Astrocyte (in vitro differentiated cells and primary cell): Measurements from ENCODE around the gene CCN5. TPM values are rescaled to one million over a fixed set of nuclear protein-coding genes. Genes with fewer than 3 reads are reported as not detected.

Experiments used
- DNase-seq: peaks from one replicate; pipeline ENCODE4 v3.0.0-alpha.2; 2010; ENCODE audit warnings: low read depth
- FAIRE-seq: peaks from 2 replicates; lab custom pipeline; 2011; peaks lifted over from hg19 to GRCh38; lab: Jason Lieb, UNC
- H2AFZ ChIP-seq: 2 replicates; pipeline ENCODE4 v1.6.0; 2012; ENCODE audit warnings: low read depth, low read length, inconsistent platforms
- H3K27ac ChIP-seq: 2 replicates; pipeline ENCODE4 v1.5.1; 2011; ENCODE audit warnings: low read depth, low read length, inconsistent platforms
- H3K27me3 ChIP-seq: 2 replicates; pipeline ENCODE4 v1.6.0; 2011; ENCODE audit warnings: low read length, inconsistent platforms; ENCODE audit not compliant: insufficient read depth
- H3K36me3 ChIP-seq: 2 replicates; pipeline ENCODE4 v1.5.1; 2011; ENCODE audit warnings: low read length, inconsistent platforms; ENCODE audit not compliant: insufficient read depth
- H3K4me1 ChIP-seq: 2 replicates; pipeline ENCODE4 v1.5.1; 2011; ENCODE audit warnings: low read length, inconsistent platforms; ENCODE audit not compliant: insufficient read depth
- H3K4me2 ChIP-seq: 2 replicates; pipeline ENCODE4 v1.6.0; 2012; ENCODE audit warnings: low read length, inconsistent platforms
- H3K4me3 ChIP-seq: 2 replicates; pipeline ENCODE4 v1.5.1; 2011; ENCODE audit warnings: low read depth, mild to moderate bottlenecking, low read length, inconsistent platforms; ENCODE audit not compliant: insufficient read depth
- H3K79me2 ChIP-seq: 2 replicates; pipeline ENCODE4 v1.6.0; 2012; ENCODE audit warnings: mild to moderate bottlenecking, low read length, inconsistent platforms; ENCODE audit not compliant: insufficient read depth
- H3K9ac ChIP-seq: 2 replicates; pipeline ENCODE4 v1.6.0; 2012; ENCODE audit warnings: mild to moderate bottlenecking, low read length, inconsistent platforms
- H3K9me3 ChIP-seq: 2 replicates; pipeline ENCODE4 v1.5.1; 2012; ENCODE audit warnings: low read depth, mild to moderate bottlenecking, low read length, inconsistent platforms; ENCODE audit not compliant: insufficient read depth
- H4K20me1 ChIP-seq: 2 replicates; pipeline ENCODE4 v1.6.0; 2012; ENCODE audit warnings: low read length, inconsistent platforms; ENCODE audit not compliant: insufficient read depth
- H3K27ac Mint-ChIP-seq: one replicate; pipeline ENCODE4 v1.8.0; 2021; ENCODE audit warnings: mild to moderate bottlenecking, mixed read lengths; ENCODE audit not compliant: unreplicated experiment
- H3K27me3 Mint-ChIP-seq: one replicate; pipeline ENCODE4 v1.8.0; 2021; ENCODE audit warnings: low read depth, mixed read lengths; ENCODE audit not compliant: unreplicated experiment
- H3K36me3 Mint-ChIP-seq: one replicate; pipeline ENCODE4 v1.8.0; 2021; ENCODE audit warnings: low read depth, mixed read lengths; ENCODE audit not compliant: unreplicated experiment
- H3K4me1 Mint-ChIP-seq: one replicate; pipeline ENCODE4 v1.8.0; 2021; ENCODE audit warnings: low read depth, mixed read lengths; ENCODE audit not compliant: unreplicated experiment
- H3K4me3 Mint-ChIP-seq: one replicate; pipeline ENCODE4 v1.8.0; 2021; ENCODE audit warnings: mild to moderate bottlenecking, moderate library complexity, mixed read lengths; ENCODE audit not compliant: unreplicated experiment
- H3K9me3 Mint-ChIP-seq: one replicate; pipeline ENCODE4 v1.8.0; 2021; ENCODE audit warnings: mild to moderate bottlenecking, mixed read lengths; ENCODE audit not compliant: unreplicated experiment
- EZH2 ChIP-seq: IDR thresholded peaks from 2 replicates; pipeline ENCODE4 v1.6.1; 2012; ENCODE audit warnings: mild to moderate bottlenecking, low read length, inconsistent platforms; ENCODE audit not compliant: insufficient read depth
- total RNA-seq: library from RNA; stranded (reverse); gene quantifications from 2 replicates; pipeline ENCODE4 v1.2.1, GENCODE V29; 2021
- TF ChIP-seq, protein P1 (sequence below): IDR thresholded peaks from 2 replicates; pipeline ENCODE4 v1.5.1; 2011; ENCODE audit warnings: low read depth, mild to moderate bottlenecking, inconsistent platforms, low read length, moderate library complexity; ENCODE audit not compliant: insufficient read depth

The CCN5 gene
- total RNA-seq, 1 donor from 2014 or later = not detected

DNA sequence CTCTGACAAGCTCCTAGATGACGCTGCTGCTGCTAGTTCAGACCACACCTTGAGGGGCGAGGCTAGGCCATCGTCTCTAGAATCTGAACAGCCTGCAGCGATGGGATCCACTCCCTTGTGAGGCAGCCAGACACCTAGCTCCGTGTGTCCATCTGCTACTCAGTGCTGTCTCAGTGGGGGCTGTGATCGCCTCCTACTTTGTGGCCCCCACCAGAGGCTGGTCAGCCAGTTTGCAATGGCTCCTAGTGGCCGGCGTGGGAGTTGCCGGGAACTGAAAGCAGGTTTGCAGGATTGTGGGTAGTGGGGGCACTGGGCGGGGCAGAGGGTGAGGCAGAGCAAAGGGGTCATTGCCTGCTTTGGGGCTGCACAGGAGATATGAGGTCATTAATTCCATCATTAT, 2.8 kb downstream of the CCN5 start:
- H3K4me2 ChIP-seq = no peak overlapping the region
- DNase-seq = no peak
- H3K9me3 ChIP-seq = no peaks in the 10 kb centered on the region
- no peak for FAIRE-seq
- H4K20me1 ChIP-seq = peaks cover 16% of the 10 kb centered on the region
- H3K79me2 ChIP-seq = no peaks in the 10 kb centered on the region
- no peak overlapping the region for H3K4me3 Mint-ChIP-seq
- no peak overlapping the region for H3K27ac ChIP-seq
- H3K27ac Mint-ChIP-seq = no peak overlapping the region
- H3K36me3 ChIP-seq = no peaks in the 10 kb centered on the region
- no peaks in the 10 kb centered on the region for H3K9me3 Mint-ChIP-seq
- no peak overlapping the region for H2AFZ ChIP-seq
- no peak overlapping the region for H3K9ac ChIP-seq
- peaks cover 8% of the 10 kb centered on the region for H3K4me1 Mint-ChIP-seq
- no peaks in the 10 kb centered on the region for H3K36me3 Mint-ChIP-seq
- no peak overlapping the region for H3K4me3 ChIP-seq
- H3K4me1 ChIP-seq = peaks cover 16% of the 10 kb centered on the region
- peaks cover 5% of the 10 kb centered on the region for H3K27me3 ChIP-seq
- TF ChIP-seq, protein P1, sequence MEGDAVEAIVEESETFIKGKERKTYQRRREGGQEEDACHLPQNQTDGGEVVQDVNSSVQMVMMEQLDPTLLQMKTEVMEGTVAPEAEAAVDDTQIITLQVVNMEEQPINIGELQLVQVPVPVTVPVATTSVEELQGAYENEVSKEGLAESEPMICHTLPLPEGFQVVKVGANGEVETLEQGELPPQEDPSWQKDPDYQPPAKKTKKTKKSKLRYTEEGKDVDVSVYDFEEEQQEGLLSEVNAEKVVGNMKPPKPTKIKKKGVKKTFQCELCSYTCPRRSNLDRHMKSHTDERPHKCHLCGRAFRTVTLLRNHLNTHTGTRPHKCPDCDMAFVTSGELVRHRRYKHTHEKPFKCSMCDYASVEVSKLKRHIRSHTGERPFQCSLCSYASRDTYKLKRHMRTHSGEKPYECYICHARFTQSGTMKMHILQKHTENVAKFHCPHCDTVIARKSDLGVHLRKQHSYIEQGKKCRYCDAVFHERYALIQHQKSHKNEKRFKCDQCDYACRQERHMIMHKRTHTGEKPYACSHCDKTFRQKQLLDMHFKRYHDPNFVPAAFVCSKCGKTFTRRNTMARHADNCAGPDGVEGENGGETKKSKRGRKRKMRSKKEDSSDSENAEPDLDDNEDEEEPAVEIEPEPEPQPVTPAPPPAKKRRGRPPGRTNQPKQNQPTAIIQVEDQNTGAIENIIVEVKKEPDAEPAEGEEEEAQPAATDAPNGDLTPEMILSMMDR = peak; percentile 17
- TF ChIP-seq EZH2 = no peak
- H3K27me3 Mint-ChIP-seq = peaks cover 20% of the 10 kb centered on the region

DNA sequence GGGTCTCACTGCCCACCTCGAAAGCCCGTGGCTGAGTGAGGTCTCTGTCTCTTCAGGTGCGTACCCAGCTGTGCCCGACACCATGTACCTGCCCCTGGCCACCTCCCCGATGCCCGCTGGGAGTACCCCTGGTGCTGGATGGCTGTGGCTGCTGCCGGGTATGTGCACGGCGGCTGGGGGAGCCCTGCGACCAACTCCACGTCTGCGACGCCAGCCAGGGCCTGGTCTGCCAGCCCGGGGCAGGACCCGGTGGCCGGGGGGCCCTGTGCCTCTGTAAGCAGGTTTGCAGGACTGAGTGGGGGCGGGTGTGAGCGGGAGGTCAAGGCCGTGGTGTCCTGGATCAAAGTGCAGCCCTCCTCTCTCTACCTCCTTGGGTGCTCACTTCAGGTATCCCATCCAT, 4.7 kb downstream of the CCN5 start:
- Histone ChIP-seq H3K27ac (no peak overlapping the region), H3K4me1 (peaks cover 11% of the 10 kb centered on the region), H3K4me3 (no peak overlapping the region), H3K9ac (no peak overlapping the region), H3K27me3 (peaks cover 5% of the 10 kb centered on the region), H3K36me3 (no peaks in the 10 kb centered on the region), H4K20me1 (peaks cover 9% of the 10 kb centered on the region), H3K4me2 (no peak overlapping the region), H3K79me2 (no peaks in the 10 kb centered on the region), H2AFZ (no peak overlapping the region), H3K9me3 (no peaks in the 10 kb centered on the region)
- H3K9me3 Mint-ChIP-seq = no peaks in the 10 kb centered on the region
- peaks cover 14% of the 10 kb centered on the region for H3K27me3 Mint-ChIP-seq
- H3K4me3 Mint-ChIP-seq = no peak overlapping the region
- no peak for DNase-seq
- peaks cover 8% of the 10 kb centered on the region for H3K4me1 Mint-ChIP-seq
- no peak overlapping the region for H3K27ac Mint-ChIP-seq
- no peak for FAIRE-seq
- TF ChIP-seq EZH2 = no peak
- TF ChIP-seq, protein P1 = no peak
- H3K36me3 Mint-ChIP-seq = no peaks in the 10 kb centered on the region

DNA sequence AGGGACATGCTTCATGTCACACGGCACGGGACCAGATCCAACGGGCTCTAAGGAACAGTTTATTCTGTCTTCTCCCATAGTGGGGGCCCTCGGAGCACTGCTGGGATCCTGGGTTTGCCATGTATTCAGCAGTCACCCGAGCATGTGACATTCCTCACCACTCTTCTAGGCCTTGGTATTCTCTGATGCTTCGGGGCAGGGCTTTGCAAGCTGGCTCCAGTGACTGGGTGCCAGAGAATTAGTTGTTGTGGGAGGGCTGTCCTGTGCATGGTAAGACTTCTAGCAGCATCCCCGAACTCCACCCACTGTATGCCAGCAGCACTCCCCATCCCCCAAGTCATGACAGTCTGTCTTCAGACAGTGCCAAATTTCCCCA, 5.4 kb downstream of the CCN5 start:
- DNase-seq = peak; percentile 63

More for the DNA sequence above, 5.4 kb downstream of the CCN5 start:
- TF ChIP-seq, protein P1 = no peak
- TF ChIP-seq EZH2 = no peak
- no peak for FAIRE-seq
- Histone ChIP-seq H3K27ac (peak overlapping the region; percentile 34), H3K4me1 (peaks cover 8% of the 10 kb centered on the region), H3K27me3 (peaks cover 5% of the 10 kb centered on the region), H3K4me3 (no peak overlapping the region), H3K9ac (peak overlapping the region; percentile 27), H4K20me1 (peaks cover 8% of the 10 kb centered on the region), H3K4me2 (peak overlapping the region; percentile 60), H3K79me2 (no peaks in the 10 kb centered on the region), H3K9me3 (no peaks in the 10 kb centered on the region), H2AFZ (no peak overlapping the region), H3K36me3 (no peaks in the 10 kb centered on the region)
- H3K9me3 Mint-ChIP-seq = no peaks in the 10 kb centered on the region
- H3K27me3 Mint-ChIP-seq = peaks cover 14% of the 10 kb centered on the region
- no peaks in the 10 kb centered on the region for H3K36me3 Mint-ChIP-seq
- H3K4me3 Mint-ChIP-seq = no peak overlapping the region
- no peak overlapping the region for H3K27ac Mint-ChIP-seq
- peaks cover 8% of the 10 kb centered on the region for H3K4me1 Mint-ChIP-seq
